Keratinocyte (primary cell): ENCODE measurements around the gene PRSS1.

ENCODE experiments used
- CTCF ChIP-seq, 3 experiments: IDR thresholded peaks in 1 of 3; conservative IDR thresholded peaks in 1 of 3; optimal IDR thresholded peaks in 1 of 3; 2 replicates in 2 of 3; 3 replicates in 1 of 3; pipeline versions ENCODE3 to v1.5.1; 2011; ENCODE audit warnings: low read length in 3 of 3, mild to moderate bottlenecking in 3 of 3, moderate library complexity in 2 of 3, control low read depth in 1 of 3, inconsistent platforms in 1 of 3; ENCODE audit not compliant: insufficient read depth in 2 of 3; ENCODE audit errors: extremely low read depth in 1 of 3
- EZH2 ChIP-seq: IDR thresholded peaks from one replicate; pipeline ENCODE4 v1.6.1; 2012; ENCODE audit warnings: inconsistent platforms, mild to moderate bottlenecking, low read length, moderate library complexity

GRCh38 chr7:142753366-142753765 lies 4.1 kb downstream of the PRSS1 start:
- TF ChIP-seq CTCF (optimal IDR thresholded peaks at IDR 0.05 in 1 of 3, IDR thresholded peaks at IDR 0.05 in 1 of 3, conservative IDR thresholded peaks at IDR 0.05 in 1 of 3; ENCODE audit: extremely low read depth in 1 of 3, insufficient read depth in 2 of 3, low read length in 3 of 3) (no peak), EZH2 (no peak)
